H1 (cell line): ENCODE data around the gene NFIA. TPM values are rescaled to one million over a fixed set of nuclear protein-coding genes. Genes with fewer than 3 reads are reported as not detected.

Experiments
- CTCF ChIA-PET: fragments of 300-600 bp; sonication (Branson Sonifier 250); formaldehyde crosslinking; loops from one replicate; lab custom pipeline; 2021; ENCODE audit not compliant: partially characterized antibody; lab: Charles Lee
- POLR2A ChIA-PET: fragments of 300-600 bp; sonication (Branson Sonifier 250); formaldehyde crosslinking; loops from one replicate; lab custom pipeline; 2021; ENCODE audit warnings: inconsistent platforms; ENCODE audit not compliant: partially characterized antibody; lab: Charles Lee
- DNase-seq, 2 experiments: peaks; one replicate each; pipeline versions ENCODE4 v3.0.0 to v3.0.0-alpha.2; 2010 to 2022; ENCODE audit warnings: low spot score in 2 of 2, low read depth in 1 of 2, mixed read lengths in 1 of 2
- FAIRE-seq: peaks from 2 replicates; lab custom pipeline; 2011; peaks lifted over from hg19 to GRCh38; lab: Jason Lieb, UNC
- H2AFZ ChIP-seq: 2 replicates; pipeline ENCODE4 v1.8.1; 2012; ENCODE audit warnings: low read length, inconsistent platforms
- H2AK5ac ChIP-seq: 2 replicates; pipeline ENCODE4 v1.6.1; 2013; ENCODE audit warnings: low read depth, low read length
- H2BK120ac ChIP-seq: replicated peaks from 2 replicates; pipeline ENCODE3; 2013; ENCODE audit warnings: low read depth, low read length, inconsistent platforms
- H2BK12ac ChIP-seq: 2 replicates; pipeline ENCODE4 v1.6.1; 2013; ENCODE audit warnings: low read depth, low read length
- H2BK15ac ChIP-seq: 2 replicates; pipeline ENCODE4 v1.6.1; 2013; ENCODE audit warnings: low read length
- H2BK20ac ChIP-seq: 2 replicates; pipeline ENCODE4 v1.6.1; 2013; ENCODE audit warnings: low read length
- H2BK5ac ChIP-seq: 2 replicates; pipeline ENCODE4 v1.6.1; 2013; ENCODE audit warnings: low read depth, low read length
- H3K14ac ChIP-seq: 2 replicates; pipeline ENCODE4 v1.6.1; 2013; ENCODE audit warnings: inconsistent platforms; ENCODE audit not compliant: insufficient read length
- H3K18ac ChIP-seq: 2 replicates; pipeline ENCODE4 v1.6.1; 2013; ENCODE audit warnings: low read length; ENCODE audit errors: extremely low read depth
- H3K23ac ChIP-seq: 2 replicates; pipeline ENCODE4 v1.6.1; 2013; ENCODE audit warnings: inconsistent platforms; ENCODE audit not compliant: insufficient read length
- H3K23me2 ChIP-seq: 2 replicates; pipeline ENCODE4 v1.6.1; 2013; ENCODE audit warnings: low read depth, low read length
- H3K27ac ChIP-seq: 2 replicates; pipeline ENCODE4 v1.6.1; 2011; ENCODE audit warnings: low read depth, low read length, inconsistent platforms
- H3K27me3 ChIP-seq, 4 experiments: replicated peaks in 1 of 4; 1 replicate in 1 of 4; 2 replicates in 3 of 4; pipeline versions ENCODE4 v1.6.1 to v1.8.1; 2011 to 2013; ENCODE audit warnings: low read length in 3 of 4, mild to moderate bottlenecking in 3 of 4, inconsistent platforms in 2 of 4, mixed read lengths in 2 of 4, moderate library complexity in 1 of 4; ENCODE audit not compliant: control insufficient read depth in 3 of 4, insufficient read depth in 3 of 4; ENCODE audit errors: extremely low read depth in 1 of 4
- H3K36me3 ChIP-seq, 4 experiments: 2 replicates each; pipeline versions ENCODE4 v1.6.1 to v1.8.1; 2011 to 2013; ENCODE audit warnings: mild to moderate bottlenecking in 4 of 4, low read length in 3 of 4, moderate library complexity in 2 of 4, control low read depth in 1 of 4, inconsistent platforms in 1 of 4; ENCODE audit not compliant: insufficient read depth in 4 of 4, control insufficient read depth in 2 of 4
- H3K4ac ChIP-seq: replicated peaks from 2 replicates; pipeline ENCODE3; 2013; ENCODE audit warnings: low read length, low read depth, mixed read lengths, inconsistent platforms; ENCODE audit not compliant: insufficient read length
- H3K4me1 ChIP-seq, 4 experiments: replicated peaks in 1 of 4; 1 replicate in 1 of 4; 2 replicates in 3 of 4; pipeline versions ENCODE4 v1.6.1 to v1.8.1; 2011 to 2013; ENCODE audit warnings: low read length in 3 of 4, inconsistent platforms in 2 of 4, mixed read lengths in 1 of 4; ENCODE audit not compliant: insufficient read depth in 4 of 4, control insufficient read depth in 3 of 4
- H3K4me2 ChIP-seq, 2 experiments: 2 replicates each; pipeline versions ENCODE4 v1.6.1 to v1.8.1; 2011 to 2013; ENCODE audit warnings: low read depth in 2 of 2, low read length in 2 of 2, control low read depth in 1 of 2, inconsistent platforms in 1 of 2, mild to moderate bottlenecking in 1 of 2; ENCODE audit not compliant: insufficient read depth in 1 of 2
- H3K4me3 ChIP-seq, 4 experiments: fragments of 200-600, 300-600 bp in 1 of 4; sonication (generic), shearing (Covaris generic), sonication (Bioruptor Twin) in 1 of 4; 2 replicates each; pipeline versions ENCODE4 v1.5.1 to v1.8.1; 2011 to 2016; ENCODE audit warnings: low read length in 4 of 4, low read depth in 3 of 4, control low read depth in 2 of 4, inconsistent platforms in 2 of 4, mild to moderate bottlenecking in 2 of 4, mixed read lengths in 1 of 4, moderate library complexity in 1 of 4; ENCODE audit not compliant: insufficient read depth in 2 of 4; ENCODE audit errors: extremely low read depth in 1 of 4
- H3K56ac ChIP-seq: replicated peaks from 2 replicates; pipeline ENCODE3; 2013; ENCODE audit warnings: low read depth, mild to moderate bottlenecking, mixed read lengths, low read length, inconsistent platforms; ENCODE audit not compliant: insufficient read length
- H3K79me1 ChIP-seq: 2 replicates; pipeline ENCODE4 v1.6.1; 2013; ENCODE audit warnings: low read depth, low read length, control low read depth
- H3K79me2 ChIP-seq, 2 experiments: 2 replicates each; pipeline versions ENCODE4 v1.6.1 to v1.8.1; 2012 to 2013; ENCODE audit warnings: low read length in 2 of 2, mild to moderate bottlenecking in 2 of 2, inconsistent platforms in 1 of 2; ENCODE audit not compliant: insufficient read depth in 2 of 2, control insufficient read depth in 1 of 2
- H3K9ac ChIP-seq, 4 experiments: replicated peaks in 1 of 4; 1 replicate in 1 of 4; 2 replicates in 3 of 4; pipeline versions ENCODE4 v1.6.1 to v1.8.1; 2011 to 2013; ENCODE audit warnings: low read depth in 3 of 4, low read length in 3 of 4, control low read depth in 2 of 4, mild to moderate bottlenecking in 2 of 4, moderate library complexity in 2 of 4, inconsistent platforms in 1 of 4; ENCODE audit errors: extremely low read depth in 1 of 4
- H3K9me3 ChIP-seq, 2 experiments: 2 replicates each; pipeline versions ENCODE4 v1.6.1 to v1.8.1; 2012 to 2013; ENCODE audit warnings: mild to moderate bottlenecking in 2 of 2, moderate library complexity in 2 of 2, control low read depth in 1 of 2, inconsistent platforms in 1 of 2, low read depth in 1 of 2, low read length in 1 of 2, mixed read lengths in 1 of 2; ENCODE audit not compliant: insufficient read depth in 2 of 2
- H4K20me1 ChIP-seq, 2 experiments: replicated peaks in 1 of 2; 2 replicates each; pipeline versions ENCODE3 to v1.8.1; 2011 to 2013; ENCODE audit warnings: inconsistent platforms in 2 of 2, low read length in 2 of 2, mild to moderate bottlenecking in 1 of 2; ENCODE audit not compliant: insufficient read depth in 2 of 2, control insufficient read depth in 1 of 2
- H4K5ac ChIP-seq: 2 replicates; pipeline ENCODE4 v1.6.1; 2013; ENCODE audit warnings: low read length, low read depth, mixed read lengths, inconsistent platforms; ENCODE audit not compliant: insufficient read length
- H4K8ac ChIP-seq: 2 replicates; pipeline ENCODE4 v1.8.0; 2013; ENCODE audit warnings: mild to moderate bottlenecking, moderate library complexity, low read length, inconsistent platforms; ENCODE audit not compliant: insufficient read depth; ENCODE audit errors: extremely low read depth
- H4K91ac ChIP-seq: replicated peaks from 2 replicates; pipeline ENCODE3; 2013; ENCODE audit warnings: low read length, mixed read lengths, inconsistent platforms; ENCODE audit not compliant: insufficient read length
- GTF2F1 ChIP-seq: IDR thresholded peaks from 2 replicates; pipeline ENCODE4 v1.6.1; 2012; ENCODE audit warnings: low read depth, low read length, improper control_type of control experiment, borderline replicate concordance
- WGBS, 2 experiments: shearing (Covaris generic) in 1 of 2; methylation state at CpG; one replicate each; pipeline versions ENCODE4 v1.1.6 to v1.1.7; 2013 to 2015; ENCODE audit warnings: low lambda C conversion rate in 2 of 2, mixed read lengths in 2 of 2, inconsistent platforms in 1 of 2, low coverage in 1 of 2, missing lambda C conversion rate in 1 of 2; ENCODE audit not compliant: insufficient replicate concordance in 2 of 2, insufficient coverage in 1 of 2, insufficient read length in 1 of 2; ENCODE audit errors: extremely low coverage in 1 of 2, missing lambda C conversion rate in 1 of 2; 5-methylcytosine and 5-hydroxymethylcytosine counted together
- polyA plus RNA-seq, 7 experiments: library from polyadenylated mRNA; depleted of rRNA in 3 of 7; stranded (reverse) in 5 of 7; unstranded in 2 of 7; fragments of >200 nt in 5 of 7; fragments of 200-250 nt in 2 of 7; gene quantifications; 1 replicate in 5 of 7; 2 replicates in 1 of 7; 4 replicates in 1 of 7; pipeline versions ENCODE4 v1.2.1 to v1.2.3, GENCODE V29; 2011 to 2013; ENCODE audit warnings: missing spikeins in 2 of 7, mixed read lengths in 2 of 7
- total RNA-seq: library from RNA; stranded (reverse); fragmentation: NEBNext Ultra II Directional; extraction: Animal tissue kit (Norgen Biotek cat#: 25700); gene quantifications from 2 replicates; pipeline ENCODE4 v1.2.1, GENCODE V29; 2021

Gene NFIA
- total and polyA plus RNA-seq, 2 of the 8 experiments (the other 6 are each of a cell fraction or from before 2014, with no cell fraction given): 1.8 to 2.3 TPM

DNA sequence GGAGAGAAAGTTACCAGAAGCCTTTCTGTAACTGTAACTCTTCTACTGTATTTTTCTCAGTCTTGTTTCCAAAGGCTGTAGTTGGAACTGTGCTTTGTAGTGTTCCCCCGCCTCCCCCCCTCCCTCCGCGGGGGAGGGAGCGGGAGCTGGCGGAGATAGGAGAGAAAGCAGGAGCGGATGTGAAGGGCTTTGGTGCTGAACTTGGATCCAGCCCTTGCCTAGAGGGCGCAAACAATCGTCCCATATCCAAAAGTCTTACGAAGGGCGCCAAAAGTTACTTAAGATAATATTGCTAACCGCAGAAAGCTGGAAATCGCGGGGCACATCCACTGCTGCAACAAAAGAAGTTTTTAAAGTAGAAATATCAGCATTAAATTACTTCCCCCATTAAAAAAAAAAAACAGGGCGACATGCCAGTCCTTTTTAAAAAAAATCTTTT is 2.4 kb upstream of the NFIA start:
- Histone ChIP-seq H3K4me1 (peaks cover 5 to 23% (median 11%) of the 10 kb centered on the region in 4 experiments; a peak in 5 of 7 replicates), H2BK15ac (no peak overlapping the region), H2AFZ (no peak overlapping the region), H2BK5ac (no peak overlapping the region), H3K79me2 (no peaks in the 10 kb centered on the region), H3K79me1 (no peaks in the 10 kb centered on the region), H4K91ac (no peak overlapping the region), H3K4me3 (peak overlapping the region; percentile 5 to 75 (median 21); a peak in 5 of 8 replicates), H3K9ac (no peak overlapping the region), H3K27ac (no peak overlapping the region), H4K8ac (no peak overlapping the region), H4K5ac (no peak overlapping the region), H3K56ac (no peak overlapping the region), H2BK12ac (no peak overlapping the region), H2BK120ac (no peak overlapping the region), H2BK20ac (0 out of 2 replicates have a peak overlapping the region, but pooled peaks have one; percentile 17), H3K4ac (no peak overlapping the region), H3K4me2 (peak overlapping the region; percentile 61 to 86), H3K18ac (no peak overlapping the region), H3K9me3 (no peaks in the 10 kb centered on the region), H3K36me3 (peaks cover 0 to 4% (median 0%) of the 10 kb centered on the region in 4 experiments; a peak in 1 of 8 replicates), H2AK5ac (no peak overlapping the region), H3K27me3 (peaks cover 28 to 65% (median 48%) of the 10 kb centered on the region in 4 experiments), H3K14ac (no peak overlapping the region), H4K20me1 (peaks cover 0 to 4% of the 10 kb centered on the region in 2 experiments), H3K23ac (no peak overlapping the region), H3K23me2 (peaks cover 13% of the 10 kb centered on the region)
- DNase-seq: peak; percentile 56 to 63
- FAIRE-seq: peak; percentile 42
- POLR2A ChIA-PET: interaction anchor here (0.8 kb wide), 1 partner anchor 22 kb away, joined by 3 read pairs; no protein-coding TSS in a partner anchor
- CTCF ChIA-PET: interaction anchor here (0.8 to 7.1 kb wide), 4 partner anchors 9 to 357 kb away, joined by 3 to 65 read pairs (median 4); no protein-coding TSS in a partner anchor
- WGBS, 2 experiments: 1% methylated on average over 14 of the region's 14 CpGs; no CpG with 5 or more reads in 1 of the 2 experiments
- TF ChIP-seq GTF2F1: no peak
